C4-2B (cell line): Measurements from ENCODE around the gene COL28A1.

Source experiments
- ZFX ChIP-seq: fragments of 450-650 bp; IDR thresholded peaks from 2 replicates; pipeline ENCODE4 v1.6.1; 2017
- TF ChIP-seq, protein P1 (sequence below): fragments of 450-650 bp; conservative IDR thresholded peaks from 2 replicates; pipeline ENCODE4 v1.5.1; 2017; ENCODE audit warnings: mild to moderate bottlenecking

GRCh38 chr7:7478569-7478968 is 57.1 kb downstream of the COL28A1 start:
- TF ChIP-seq, protein P1, sequence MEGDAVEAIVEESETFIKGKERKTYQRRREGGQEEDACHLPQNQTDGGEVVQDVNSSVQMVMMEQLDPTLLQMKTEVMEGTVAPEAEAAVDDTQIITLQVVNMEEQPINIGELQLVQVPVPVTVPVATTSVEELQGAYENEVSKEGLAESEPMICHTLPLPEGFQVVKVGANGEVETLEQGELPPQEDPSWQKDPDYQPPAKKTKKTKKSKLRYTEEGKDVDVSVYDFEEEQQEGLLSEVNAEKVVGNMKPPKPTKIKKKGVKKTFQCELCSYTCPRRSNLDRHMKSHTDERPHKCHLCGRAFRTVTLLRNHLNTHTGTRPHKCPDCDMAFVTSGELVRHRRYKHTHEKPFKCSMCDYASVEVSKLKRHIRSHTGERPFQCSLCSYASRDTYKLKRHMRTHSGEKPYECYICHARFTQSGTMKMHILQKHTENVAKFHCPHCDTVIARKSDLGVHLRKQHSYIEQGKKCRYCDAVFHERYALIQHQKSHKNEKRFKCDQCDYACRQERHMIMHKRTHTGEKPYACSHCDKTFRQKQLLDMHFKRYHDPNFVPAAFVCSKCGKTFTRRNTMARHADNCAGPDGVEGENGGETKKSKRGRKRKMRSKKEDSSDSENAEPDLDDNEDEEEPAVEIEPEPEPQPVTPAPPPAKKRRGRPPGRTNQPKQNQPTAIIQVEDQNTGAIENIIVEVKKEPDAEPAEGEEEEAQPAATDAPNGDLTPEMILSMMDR: no peak
- no peak for TF ChIP-seq ZFX
